Activated naive CD4-positive, alpha-beta T cell treated with anti-CD3 and anti-CD28 coated beads, Interleukin-2, amount 10 ng/mL, durations not matched to agents 5 hours and 36 hours (primary cell): ENCODE measurements around the gene MCF2L2. TPM values are rescaled to one million over a fixed set of nuclear protein-coding genes. Genes with fewer than 3 reads are reported as not detected.

Experiments
- total RNA-seq, 2 experiments: library from RNA; stranded (reverse); gene quantifications; one replicate each; pipeline ENCODE4 v1.2.3, GENCODE V29; 2021

Gene MCF2L2, protein sequence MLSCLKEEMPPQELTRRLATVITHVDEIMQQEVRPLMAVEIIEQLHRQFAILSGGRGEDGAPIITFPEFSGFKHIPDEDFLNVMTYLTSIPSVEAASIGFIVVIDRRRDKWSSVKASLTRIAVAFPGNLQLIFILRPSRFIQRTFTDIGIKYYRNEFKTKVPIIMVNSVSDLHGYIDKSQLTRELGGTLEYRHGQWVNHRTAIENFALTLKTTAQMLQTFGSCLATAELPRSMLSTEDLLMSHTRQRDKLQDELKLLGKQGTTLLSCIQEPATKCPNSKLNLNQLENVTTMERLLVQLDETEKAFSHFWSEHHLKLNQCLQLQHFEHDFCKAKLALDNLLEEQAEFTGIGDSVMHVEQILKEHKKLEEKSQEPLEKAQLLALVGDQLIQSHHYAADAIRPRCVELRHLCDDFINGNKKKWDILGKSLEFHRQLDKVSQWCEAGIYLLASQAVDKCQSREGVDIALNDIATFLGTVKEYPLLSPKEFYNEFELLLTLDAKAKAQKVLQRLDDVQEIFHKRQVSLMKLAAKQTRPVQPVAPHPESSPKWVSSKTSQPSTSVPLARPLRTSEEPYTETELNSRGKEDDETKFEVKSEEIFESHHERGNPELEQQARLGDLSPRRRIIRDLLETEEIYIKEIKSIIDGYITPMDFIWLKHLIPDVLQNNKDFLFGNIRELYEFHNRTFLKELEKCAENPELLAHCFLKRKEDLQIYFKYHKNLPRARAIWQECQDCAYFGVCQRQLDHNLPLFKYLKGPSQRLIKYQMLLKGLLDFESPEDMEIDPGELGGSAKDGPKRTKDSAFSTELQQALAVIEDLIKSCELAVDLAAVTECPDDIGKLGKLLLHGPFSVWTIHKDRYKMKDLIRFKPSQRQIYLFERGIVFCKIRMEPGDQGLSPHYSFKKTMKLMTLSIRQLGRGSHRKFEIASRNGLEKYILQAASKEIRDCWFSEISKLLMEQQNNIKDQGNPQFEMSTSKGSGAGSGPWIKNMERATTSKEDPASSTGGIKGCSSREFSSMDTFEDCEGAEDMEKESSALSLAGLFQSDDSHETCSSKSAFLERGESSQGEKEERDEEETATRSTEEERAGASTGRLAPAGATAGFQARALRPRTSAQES
- 1 to 10 TPM; 1.6 to 2.1 TPM for total RNA-seq

DNA sequence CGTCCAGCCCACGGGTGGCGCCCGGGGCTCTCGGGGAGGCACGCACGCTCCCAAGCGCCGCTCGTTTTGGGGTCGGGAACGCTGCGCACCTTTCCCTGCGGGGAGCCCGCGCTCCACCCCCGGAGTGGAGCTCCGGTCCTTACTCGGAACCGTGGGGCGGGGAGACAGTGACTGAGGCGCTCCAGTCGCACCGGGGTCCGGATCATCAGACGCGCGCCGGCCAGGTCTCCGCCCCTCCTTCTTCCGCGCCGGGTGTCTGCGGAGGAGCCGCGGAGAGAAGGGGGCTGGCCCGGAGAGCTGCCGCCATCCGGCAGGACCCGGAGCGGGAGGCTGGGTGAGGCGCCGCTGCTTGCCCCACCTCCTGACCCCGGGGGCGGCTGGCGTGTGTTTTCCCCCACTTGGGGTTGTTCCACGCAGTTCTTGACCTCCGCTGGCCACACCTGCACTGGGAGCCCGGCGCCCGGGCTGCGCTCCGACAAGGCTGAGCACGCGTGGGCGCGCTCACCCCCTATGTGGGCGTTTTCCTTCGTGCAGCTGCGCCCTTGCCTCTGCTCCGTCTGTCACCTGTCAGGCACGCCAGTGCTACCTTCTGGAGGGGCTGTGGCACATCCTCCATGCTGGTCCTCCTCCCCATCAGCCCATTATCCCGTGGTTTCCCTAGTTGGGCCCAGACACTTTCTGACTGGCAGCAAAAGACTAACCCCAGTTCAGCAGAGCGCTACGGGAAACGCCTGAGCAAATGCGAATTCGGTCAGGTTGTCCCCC, at the start of gene MCF2L2:
MCF2L2 (minus strand) TSS at position 173 of the 765 bp plus-strand sequence. CDS start 642 bp downstream, outside the sequence.

DNA sequence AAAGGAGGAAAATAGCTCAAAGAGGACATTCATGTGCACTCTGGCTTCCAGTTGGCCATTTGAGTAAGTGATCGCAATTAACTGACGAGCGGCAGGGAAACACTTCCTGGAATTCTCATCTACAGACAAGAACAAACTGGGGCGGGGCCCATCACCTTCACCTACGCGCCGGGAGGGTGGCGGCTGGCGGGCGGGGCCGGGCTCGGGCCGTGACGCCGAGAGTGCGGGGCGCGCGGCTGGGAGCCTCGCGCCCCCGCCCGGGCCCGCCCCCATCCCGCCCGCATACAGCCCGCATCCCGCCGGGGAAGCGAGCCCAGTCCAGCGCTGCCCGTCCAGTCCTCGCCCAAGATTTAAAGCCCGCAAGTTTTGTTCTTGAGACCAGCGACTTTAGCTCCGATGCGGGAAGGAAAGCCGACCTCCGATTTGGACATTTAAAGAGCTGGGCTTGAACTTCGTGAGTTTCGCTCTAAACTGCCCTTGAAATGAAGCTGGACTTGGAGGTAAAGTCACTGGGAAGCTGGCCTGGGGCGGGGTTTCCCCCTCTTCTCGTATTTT, 175.4 kb downstream of the MCF2L2 start, which contains the start of gene B3GNT5:
B3GNT5 (plus strand) TSS at position 281 of the 555 bp plus-strand sequence. CDS start 16,546 bp downstream, outside the sequence.

Other genes with a start within 250 kb of the MCF2L2 start
- under 1 TPM; 0.25 to 0.65 TPM for gene B3GNT5, start 175.4 kb downstream of the MCF2L2 start, total RNA-seq
- 10 to 100 TPM; 51.0 to 53.4 TPM for gene KLHL6, start 127.1 kb upstream of the MCF2L2 start, total RNA-seq
- gene KLHL24, start 207.0 kb upstream of the MCF2L2 start, total RNA-seq = 10 to 100 TPM; 34.7 to 35.9 TPM